PC-3 (cell line): ENCODE results near the gene STRN4.

ENCODE experiments used
- EZH2phosphoT487 ChIP-seq: fragments of 300-600 bp; sonication (generic); IDR thresholded peaks from 2 replicates; pipeline ENCODE4 v1.6.1; 2018; ENCODE audit warnings: mild to moderate bottlenecking, antibody characterized with exemption, low read length, borderline replicate concordance
- TF ChIP-seq, protein P1 (sequence below): fragments of 300-600 bp; sonication (generic); conservative IDR thresholded peaks from 2 replicates; pipeline ENCODE4 v1.5.1; 2017; ENCODE audit warnings: antibody characterized with exemption, low read depth, mild to moderate bottlenecking, low read length

DNA sequence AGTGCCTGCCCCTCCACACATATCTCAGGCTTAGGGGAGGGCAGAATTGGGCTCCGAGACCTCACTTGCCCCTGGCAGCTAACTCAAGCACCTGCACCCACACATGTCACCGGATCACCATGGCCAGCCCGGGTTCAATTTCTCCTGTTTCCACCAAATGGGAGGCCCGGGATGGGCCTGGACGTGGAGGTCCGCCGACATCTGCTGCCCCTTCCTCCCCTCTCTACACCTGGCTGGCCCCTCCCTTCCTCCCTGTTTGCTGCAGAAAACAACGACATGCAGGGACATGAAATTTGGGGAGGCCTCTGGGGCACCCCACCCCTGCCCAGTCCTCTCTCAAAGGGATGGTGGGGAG is 30.7 kb downstream of the STRN4 start:
- TF ChIP-seq, protein P1, sequence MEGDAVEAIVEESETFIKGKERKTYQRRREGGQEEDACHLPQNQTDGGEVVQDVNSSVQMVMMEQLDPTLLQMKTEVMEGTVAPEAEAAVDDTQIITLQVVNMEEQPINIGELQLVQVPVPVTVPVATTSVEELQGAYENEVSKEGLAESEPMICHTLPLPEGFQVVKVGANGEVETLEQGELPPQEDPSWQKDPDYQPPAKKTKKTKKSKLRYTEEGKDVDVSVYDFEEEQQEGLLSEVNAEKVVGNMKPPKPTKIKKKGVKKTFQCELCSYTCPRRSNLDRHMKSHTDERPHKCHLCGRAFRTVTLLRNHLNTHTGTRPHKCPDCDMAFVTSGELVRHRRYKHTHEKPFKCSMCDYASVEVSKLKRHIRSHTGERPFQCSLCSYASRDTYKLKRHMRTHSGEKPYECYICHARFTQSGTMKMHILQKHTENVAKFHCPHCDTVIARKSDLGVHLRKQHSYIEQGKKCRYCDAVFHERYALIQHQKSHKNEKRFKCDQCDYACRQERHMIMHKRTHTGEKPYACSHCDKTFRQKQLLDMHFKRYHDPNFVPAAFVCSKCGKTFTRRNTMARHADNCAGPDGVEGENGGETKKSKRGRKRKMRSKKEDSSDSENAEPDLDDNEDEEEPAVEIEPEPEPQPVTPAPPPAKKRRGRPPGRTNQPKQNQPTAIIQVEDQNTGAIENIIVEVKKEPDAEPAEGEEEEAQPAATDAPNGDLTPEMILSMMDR = no peak
- TF ChIP-seq EZH2phosphoT487 = no peak
